Suprapubic skin (tissue), 4 donors: Measurements from ENCODE around the gene ADRB1.

Experiments
- CTCF ChIP-seq, 2 donors: fragments of 200-600 bp in 1 of 2; fragments of 450-650 bp in 1 of 2; sonication (generic) in 1 of 2; IDR thresholded peaks; one replicate each; pipeline ENCODE4 v1.5.1; 2016 to 2019; ENCODE audit warnings: antibody characterized with exemption in 2 of 2, mild to moderate bottlenecking in 1 of 2, moderate library complexity in 1 of 2
- EP300 ChIP-seq: sonication (generic); formaldehyde crosslinking; IDR thresholded peaks from one replicate; pipeline ENCODE4 v1.6.1; 2017; ENCODE audit warnings: antibody characterized with exemption
- POLR2AphosphoS5 ChIP-seq, 3 donors: sonication (generic); formaldehyde crosslinking; IDR thresholded peaks; one replicate each; pipeline ENCODE4 v1.6.1; 2017; ENCODE audit warnings: antibody characterized with exemption in 3 of 3

GRCh38 chr10:114078346-114078745 is 34.7 kb downstream of the ADRB1 start:
- TF ChIP-seq CTCF (IDR thresholded peaks at IDR 0.05) (no peak), EP300 (no peak), POLR2AphosphoS5 (IDR thresholded peaks at IDR 0.05) (no peak)
